IMR-90 (cell line): ENCODE results near the gene ADGRG7. TPM values are rescaled to one million over a fixed set of nuclear protein-coding genes. Genes with fewer than 3 reads are reported as not detected.
A peak's percentile ranks its signal among the peaks of the same experiment; 100 is the strongest.

Experiments used
- ATAC-seq: fragments of 200-7000 bp; cut with Tn5 transposase; 2 replicates; pipeline ENCODE4 v1.9.1; 2020; ENCODE audit warnings: low read depth, mild to moderate bottlenecking, moderate library complexity
- BruUV-seq: library from RNA; stranded (reverse); fragments of 400-500 nt; replicated peaks from 2 replicates; lab custom pipeline; 2021; lab: Mats Ljungman, UMichigan
- CTCF ChIA-PET: fragments of 300-600 bp; formaldehyde crosslinking; extraction: SDS; loops from one replicate; lab custom pipeline; 2021; ENCODE audit warnings: antibody characterized with exemption; lab: Yijun Ruan, JAX
- POLR2A ChIA-PET: fragments of 300-600 bp; sonication (Branson Sonifier 250); formaldehyde crosslinking; loops from one replicate; lab custom pipeline; 2022; ENCODE audit warnings: antibody characterized with exemption; ENCODE audit not compliant: unreplicated experiment; lab: Charles Lee
- DNase-seq: peaks from one replicate; pipeline ENCODE4 v3.0.0; 2013
- H2AFZ ChIP-seq: replicated peaks from 2 replicates; pipeline ENCODE3; 2013; ENCODE audit warnings: low read length, mild to moderate bottlenecking; ENCODE audit not compliant: poor library complexity
- H2AK5ac ChIP-seq: 2 replicates; pipeline ENCODE4 v1.6.1; 2013; ENCODE audit warnings: low read depth, low read length, inconsistent platforms
- H2AK9ac ChIP-seq: replicated peaks from 2 replicates; pipeline ENCODE3; 2013; ENCODE audit warnings: mild to moderate bottlenecking, low read depth, low read length, moderate library complexity; ENCODE audit not compliant: poor library complexity
- H2BK120ac ChIP-seq: 2 replicates; pipeline ENCODE4 v1.6.1; 2013; ENCODE audit warnings: low read depth, low read length, inconsistent platforms
- H2BK15ac ChIP-seq: 3 replicates; pipeline ENCODE4 v1.6.1; 2013; ENCODE audit warnings: low read depth, low read length, inconsistent platforms
- H2BK20ac ChIP-seq: 2 replicates; pipeline ENCODE4 v1.6.1; 2013; ENCODE audit warnings: low read depth, mild to moderate bottlenecking, inconsistent platforms, low read length, moderate library complexity
- H2BK5ac ChIP-seq: 2 replicates; pipeline ENCODE4 v1.6.1; 2013; ENCODE audit warnings: mild to moderate bottlenecking, low read depth, low read length, inconsistent platforms; ENCODE audit not compliant: poor library complexity, severe bottlenecking
- H3K14ac ChIP-seq: replicated peaks from 2 replicates; pipeline ENCODE4 v1.6.1; 2013; ENCODE audit warnings: low read depth, low read length, inconsistent platforms
- H3K18ac ChIP-seq: 2 replicates; pipeline ENCODE4 v1.6.1; 2013; ENCODE audit warnings: low read depth, low read length, control low read depth
- H3K23ac ChIP-seq: 2 replicates; pipeline ENCODE4 v1.6.1; 2013; ENCODE audit warnings: low read depth, low read length, inconsistent platforms
- H3K27ac ChIP-seq: 2 replicates; pipeline ENCODE4 v1.5.1; 2013; ENCODE audit warnings: mild to moderate bottlenecking, control low read depth, low read length; ENCODE audit not compliant: insufficient read depth
- H3K27me3 ChIP-seq: 2 replicates; pipeline ENCODE4 v1.6.1; 2013; ENCODE audit warnings: low read length; ENCODE audit not compliant: control insufficient read depth, insufficient read depth
- H3K36me3 ChIP-seq: 2 replicates; pipeline ENCODE4 v1.6.1; 2013; ENCODE audit warnings: low read length, mixed read lengths; ENCODE audit not compliant: control insufficient read depth, insufficient read depth
- H3K4ac ChIP-seq: 2 replicates; pipeline ENCODE4 v1.6.1; 2013; ENCODE audit warnings: low read depth, low read length, inconsistent platforms
- H3K4me1 ChIP-seq: 2 replicates; pipeline ENCODE4 v1.6.1; 2013; ENCODE audit warnings: low read length, mixed read lengths; ENCODE audit not compliant: control insufficient read depth, insufficient read depth
- H3K4me2 ChIP-seq: 2 replicates; pipeline ENCODE4 v1.6.1; 2013; ENCODE audit warnings: low read depth, mild to moderate bottlenecking, control low read depth, low read length, moderate library complexity
- H3K4me3 ChIP-seq: 2 replicates; pipeline ENCODE4 v1.5.1; 2013; ENCODE audit warnings: low read depth, mild to moderate bottlenecking, control low read depth, low read length, moderate library complexity; ENCODE audit not compliant: insufficient read depth
- H3K56ac ChIP-seq: 2 replicates; pipeline ENCODE4 v1.6.1; 2013; ENCODE audit warnings: low read length, inconsistent platforms; ENCODE audit not compliant: insufficient read depth; ENCODE audit errors: extremely low read depth
- H3K79me1 ChIP-seq, 2 experiments: 2 replicates each; pipeline ENCODE4 v1.6.1; 2013; ENCODE audit warnings: low read length in 2 of 2, inconsistent platforms in 1 of 2, low read depth in 1 of 2
- H3K9ac ChIP-seq: 2 replicates; pipeline ENCODE4 v1.6.1; 2013; ENCODE audit warnings: low read depth, low read length, control low read depth
- H3K9me1 ChIP-seq: 2 replicates; pipeline ENCODE4 v1.6.1; 2013; ENCODE audit warnings: low read length, inconsistent platforms; ENCODE audit not compliant: insufficient read depth
- H3K9me3 ChIP-seq: 2 replicates; pipeline ENCODE4 v1.6.1; 2013; ENCODE audit warnings: low read length; ENCODE audit not compliant: control insufficient read depth, insufficient read depth
- H4K20me1 ChIP-seq: 2 replicates; pipeline ENCODE4 v1.6.1; 2013; ENCODE audit warnings: low read length, inconsistent platforms; ENCODE audit not compliant: insufficient read depth
- H4K5ac ChIP-seq: 2 replicates; pipeline ENCODE4 v1.6.1; 2013; ENCODE audit warnings: mild to moderate bottlenecking, low read depth, low read length, control low read depth
- H4K8ac ChIP-seq, 2 experiments: 2 replicates each; pipeline ENCODE4 v1.6.1; 2013; ENCODE audit warnings: low read depth in 2 of 2, low read length in 2 of 2, control low read depth in 1 of 2, inconsistent platforms in 1 of 2
- H4K91ac ChIP-seq: 2 replicates; pipeline ENCODE4 v1.6.1; 2013; ENCODE audit warnings: low read depth, low read length, inconsistent platforms; ENCODE audit not compliant: insufficient read depth
- MXI1 ChIP-seq: IDR thresholded peaks from 2 replicates; pipeline ENCODE4 v1.6.1; 2012; ENCODE audit warnings: low read depth, mild to moderate bottlenecking, low read length, moderate library complexity, borderline replicate concordance
- WGBS, 2 experiments: methylation state at CpG; one replicate each; pipeline versions ENCODE4 v1.1.5 to v1.1.7; 2013; ENCODE audit warnings: missing lambda C conversion rate in 2 of 2; ENCODE audit not compliant: insufficient read length in 1 of 2; ENCODE audit errors: extremely low coverage in 2 of 2; 5-methylcytosine and 5-hydroxymethylcytosine counted together
- dilution Hi-C: fragments of 300-500 bp; cut with HindIII; formaldehyde crosslinking; loops from one replicate; pipeline ENCODE4 v1.14.3; 2018; ENCODE audit warnings: low sequenced_read_pairs; ENCODE audit not compliant: unreplicated experiment
- in situ Hi-C: fragments of 300-500 bp; cut with MboI; formaldehyde crosslinking; loops from 3 replicates; pipeline ENCODE4 v1.14.3; 2019; ENCODE audit warnings: low sequenced_read_pairs, inconsistent platforms, mixed read lengths
- intact Hi-C: fragments of 100-400 bp; cut with micrococcal nuclease; formaldehyde crosslinking; loops from 2 replicates; pipeline ENCODE4 v1.10.0; 2022
- polyA plus RNA-seq, 3 experiments: library from polyadenylated mRNA; depleted of rRNA; stranded (reverse); fragments of >200 nt; gene quantifications; 2 replicates each; pipeline ENCODE4 v1.2.3, GENCODE V29; 2012; ENCODE audit warnings: low replicate concordance in 1 of 3
- total RNA-seq: library from RNA; depleted of rRNA; stranded (reverse); fragments of >200 nt; gene quantifications from 2 replicates; pipeline ENCODE4 v1.2.3, GENCODE V29; 2012
- TF ChIP-seq, protein P1 (sequence below): conservative IDR thresholded peaks from 2 replicates; pipeline ENCODE4 v1.5.1; 2012; ENCODE audit warnings: mild to moderate bottlenecking, low read depth, low read length, improper control_type of control experiment

The ADGRG7 gene
- total and polyA plus RNA-seq, 2 of the 4 experiments (the other 2 are of a cell fraction): not detected

GRCh38 chr3:100634493-100635272, 25.3 kb downstream of the ADGRG7 start:
- no TSS peak for BruUV-seq
- dilution Hi-C loops: no loop called here
- no peak overlapping the region for H3K56ac ChIP-seq
- no CpG with 5 or more reads among the region's 5 CpGs for WGBS, 2 experiments
- intact Hi-C loops: no loop called here
- H2AFZ ChIP-seq: no peak overlapping the region
- H3K9me3 ChIP-seq: no peaks in the 10 kb centered on the region
- H3K23ac ChIP-seq: no peak overlapping the region
- H2BK5ac ChIP-seq: no peak overlapping the region
- CTCF ChIA-PET: interaction anchor here (0.5 kb wide), 1 partner anchor 26 kb away, joined by 3 read pairs; no protein-coding TSS in a partner anchor
- H3K4me3 ChIP-seq: no peak overlapping the region
- no peak overlapping the region for H2BK15ac ChIP-seq
- no peaks in the 10 kb centered on the region for H3K79me1 ChIP-seq
- H2BK20ac ChIP-seq: no peak overlapping the region
- H4K8ac ChIP-seq: no peak overlapping the region
- DNase-seq: peak; percentile 6
- no peaks in the 10 kb centered on the region for H3K36me3 ChIP-seq
- POLR2A ChIA-PET: no interaction called here
- H3K14ac ChIP-seq: no peak overlapping the region
- H2BK120ac ChIP-seq: no peak overlapping the region
- no peak overlapping the region for H3K4ac ChIP-seq
- H3K27me3 ChIP-seq: no peaks in the 10 kb centered on the region; the same call in none of the 2 replicates
- H4K91ac ChIP-seq: no peak overlapping the region
- no peak overlapping the region for H2AK5ac ChIP-seq
- H3K4me1 ChIP-seq: no peaks in the 10 kb centered on the region
- no peak for TF ChIP-seq MXI1
- TF ChIP-seq, protein P1, sequence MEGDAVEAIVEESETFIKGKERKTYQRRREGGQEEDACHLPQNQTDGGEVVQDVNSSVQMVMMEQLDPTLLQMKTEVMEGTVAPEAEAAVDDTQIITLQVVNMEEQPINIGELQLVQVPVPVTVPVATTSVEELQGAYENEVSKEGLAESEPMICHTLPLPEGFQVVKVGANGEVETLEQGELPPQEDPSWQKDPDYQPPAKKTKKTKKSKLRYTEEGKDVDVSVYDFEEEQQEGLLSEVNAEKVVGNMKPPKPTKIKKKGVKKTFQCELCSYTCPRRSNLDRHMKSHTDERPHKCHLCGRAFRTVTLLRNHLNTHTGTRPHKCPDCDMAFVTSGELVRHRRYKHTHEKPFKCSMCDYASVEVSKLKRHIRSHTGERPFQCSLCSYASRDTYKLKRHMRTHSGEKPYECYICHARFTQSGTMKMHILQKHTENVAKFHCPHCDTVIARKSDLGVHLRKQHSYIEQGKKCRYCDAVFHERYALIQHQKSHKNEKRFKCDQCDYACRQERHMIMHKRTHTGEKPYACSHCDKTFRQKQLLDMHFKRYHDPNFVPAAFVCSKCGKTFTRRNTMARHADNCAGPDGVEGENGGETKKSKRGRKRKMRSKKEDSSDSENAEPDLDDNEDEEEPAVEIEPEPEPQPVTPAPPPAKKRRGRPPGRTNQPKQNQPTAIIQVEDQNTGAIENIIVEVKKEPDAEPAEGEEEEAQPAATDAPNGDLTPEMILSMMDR: 0 out of 2 replicates have a peak, but pooled peaks have one; percentile 4
- no peak overlapping the region for H4K5ac ChIP-seq
- H3K27ac ChIP-seq: no peak overlapping the region
- H3K9ac ChIP-seq: no peak overlapping the region
- H2AK9ac ChIP-seq: no peak overlapping the region
- no peak overlapping the region for H3K4me2 ChIP-seq
- no peaks in the 10 kb centered on the region for H3K9me1 ChIP-seq
- in situ Hi-C loops: no loop called here
- H3K18ac ChIP-seq: no peak overlapping the region
- no peaks in the 10 kb centered on the region for H4K20me1 ChIP-seq
- ATAC-seq: no peak
